AG04449 (cell line): ENCODE measurements around the gene POLH.
"Not testable (repeated sequence)": the region's sequence is repeated elsewhere in the genome, so short reads cannot be mapped to it uniquely, and the experiment has no call there.

ENCODE experiments used
- CTCF ChIA-PET: fragments of 350-600 bp; formaldehyde crosslinking; extraction: SDS; loops from one replicate; lab custom pipeline; 2021; ENCODE audit warnings: antibody characterized with exemption; lab: Yijun Ruan, JAX
- POLR2A ChIA-PET: fragments of 400-600, 350-600 bp; formaldehyde crosslinking; extraction: SDS; loops from one replicate; lab custom pipeline; 2020; ENCODE audit warnings: antibody characterized with exemption, inconsistent platforms; lab: Yijun Ruan, JAX
- DNase-seq: peaks from one replicate; pipeline ENCODE4 v3.0.0-alpha.2; 2010; ENCODE audit warnings: low read depth, low spot score
- H3K4me3 ChIP-seq: 2 replicates; pipeline ENCODE4 v1.5.1; 2011; ENCODE audit warnings: low read depth, mild to moderate bottlenecking, control low read depth, low read length
- CTCF ChIP-seq: IDR thresholded peaks from one replicate; pipeline ENCODE4 v1.5.1; 2011; ENCODE audit warnings: mild to moderate bottlenecking, moderate library complexity, low read length, control low read depth, inconsistent platforms; ENCODE audit not compliant: insufficient read depth; ENCODE audit errors: missing control alignments

POLH gene

GRCh38 chr6:43575772-43576551 is at the start of gene POLH, which contains the start of gene XPO5:
Gene POLH (plus strand): TSS chr6:43576185. CDS start chr6:43582320, 6,135 bp downstream.
Gene XPO5 (minus strand): TSS chr6:43576038. CDS start chr6:43575864, 174 bp downstream.
- no peak for DNase-seq
- H3K4me3 ChIP-seq, result peak within 1 kb of the TSS; percentile 98
- ChIA-PET CTCF (interaction anchor here (0.8 to 1.5 kb wide), 4 partner anchors 9 to 503 kb away, joined by 3 to 4 read pairs (median 3); no protein-coding TSS in a partner anchor), POLR2A (interaction anchor here (0.5 to 1.1 kb wide), 5 partner anchors 10 to 503 kb away, joined by 3 to 5 read pairs (median 4); no protein-coding TSS in a partner anchor)
- TF ChIP-seq CTCF, result peak; percentile 10

GRCh38 chr6:43532201-43532600 is 43.8 kb upstream of the POLH start:
- ChIA-PET CTCF (interaction anchor here (0.9 to 1.1 kb wide), 2 partner anchors 14 to 26 kb away, joined by 3 read pairs; no protein-coding TSS in a partner anchor), POLR2A (interaction anchor here (0.6 kb wide), 1 partner anchor 15 kb away, joined by 3 read pairs; the partner anchor contains the start of genes POLR1C and YIPF3)
- no peak overlapping the region for H3K4me3 ChIP-seq
- DNase-seq, result no peak
- TF ChIP-seq CTCF, result no peak

GRCh38 chr6:43538986-43539385 is 37.0 kb upstream of the POLH start:
- CTCF ChIA-PET, H3K4me3 ChIP-seq, POLR2A ChIA-PET, DNase-seq: not testable (repeated sequence)

- POLR2A ChIA-PET, H3K4me3 ChIP-seq, DNase-seq, CTCF ChIA-PET: not testable (repeated sequence)
These were observed 36.6 kb upstream of the POLH start for GRCh38 chr6:43539409-43539808.

- POLR2A ChIA-PET, result interaction anchor here (0.6 kb wide), 1 partner anchor 89 kb away, joined by 3 read pairs; no protein-coding TSS in a partner anchor
- TF ChIP-seq CTCF, result no peak
- DNase-seq, result no peak
- CTCF ChIA-PET, result no interaction called here
- no peak overlapping the region for H3K4me3 ChIP-seq
These were observed 35.5 kb upstream of the POLH start for GRCh38 chr6:43540507-43540906.

- DNase-seq, result no peak
- no peak overlapping the region for H3K4me3 ChIP-seq
- no peak for TF ChIP-seq CTCF
- ChIA-PET CTCF (interaction anchor here (1.0 kb wide), 1 partner anchor 35 kb away, joined by 3 read pairs; no protein-coding TSS in a partner anchor), POLR2A (no interaction called here)
These were observed 34.1 kb upstream of the POLH start for GRCh38 chr6:43541774-43542471.

GRCh38 chr6:43544461-43544860 is 31.5 kb upstream of the POLH start:
- no peak for DNase-seq
- TF ChIP-seq CTCF, result no peak
- H3K4me3 ChIP-seq, result no peak overlapping the region
- POLR2A ChIA-PET, result no interaction called here
- CTCF ChIA-PET, result no interaction called here
